ENCODE data around the gene CYP27C1. TPM values are rescaled to one million over a fixed set of nuclear protein-coding genes. Genes with fewer than 3 reads are reported as not detected.

CYP27C1 gene
- total and polyA plus RNA-seq, 9 of the 15 experiments (the other 6 are each of a cell fraction or from before 2014, with no cell fraction given) = not detected

GRCh38 chr2:127197475-127198385, 22.4 kb downstream of the CYP27C1 start (continued):
- TF ChIP-seq REST (IDR thresholded peaks at IDR 0.05; ENCODE audit: borderline replicate concordance) (peak; percentile 69; the same call in 1 of the 2 replicates), REST (CRISPR knock-in tag; IDR thresholded peaks at IDR 0.05; ENCODE audit: low read depth) (no peak), CTBP1 (IDR thresholded peaks at IDR 0.05; ENCODE audit: borderline replicate concordance) (peak; percentile 41; the same call in 1 of the 2 replicates), ZNF174 (CRISPR knock-in tag; IDR thresholded peaks at IDR 0.05) (no peak), BCLAF1 (IDR thresholded peaks at IDR 0.05; ENCODE audit: borderline replicate concordance in 1 of 2, control insufficient read depth in 1 of 2, low read depth in 2 of 2, low read length in 1 of 2) (no peak), NFE2 (IDR thresholded peaks at IDR 0.05; ENCODE audit: low read depth) (peak; percentile 29; the same call in 1 of the 2 replicates), ZNF778 (CRISPR knock-in tag; IDR thresholded peaks at IDR 0.05) (no peak), ZNF707 (CRISPR knock-in tag; conservative IDR thresholded peaks at IDR 0.05) (no peak), STAG1 (CRISPR knock-in tag; IDR thresholded peaks at IDR 0.05; ENCODE audit: borderline replicate concordance) (peak; percentile 87; the same call in 1 of the 2 replicates), EGR1 (conservative IDR thresholded peaks at IDR 0.05) (no peak), MEF2D (tag; conservative IDR thresholded peaks at IDR 0.05; ENCODE audit: low read depth) (no peak), CC2D1A (IDR thresholded peaks at IDR 0.05) (no peak)
- TF ChIP-seq, protein P1, sequence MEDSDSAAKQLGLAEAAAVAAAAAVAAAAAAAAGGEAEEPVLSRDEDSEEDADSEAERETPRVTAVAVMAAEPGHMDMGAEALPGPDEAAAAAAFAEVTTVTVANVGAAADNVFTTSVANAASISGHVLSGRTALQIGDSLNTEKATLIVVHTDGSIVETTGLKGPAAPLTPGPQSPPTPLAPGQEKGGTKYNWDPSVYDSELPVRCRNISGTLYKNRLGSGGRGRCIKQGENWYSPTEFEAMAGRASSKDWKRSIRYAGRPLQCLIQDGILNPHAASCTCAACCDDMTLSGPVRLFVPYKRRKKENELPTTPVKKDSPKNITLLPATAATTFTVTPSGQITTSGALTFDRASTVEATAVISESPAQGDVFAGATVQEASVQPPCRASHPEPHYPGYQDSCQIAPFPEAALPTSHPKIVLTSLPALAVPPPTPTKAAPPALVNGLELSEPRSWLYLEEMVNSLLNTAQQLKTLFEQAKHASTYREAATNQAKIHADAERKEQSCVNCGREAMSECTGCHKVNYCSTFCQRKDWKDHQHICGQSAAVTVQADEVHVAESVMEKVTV (CRISPR knock-in tag; IDR thresholded peaks at IDR 0.05) = peak; percentile 38; the same call in 1 of the 2 replicates
